H1 (cell line): ENCODE results near the gene RAB11B. TPM values are rescaled to one million over a fixed set of nuclear protein-coding genes. Genes with fewer than 3 reads are reported as not detected.

Source experiments
- CTCF ChIA-PET: fragments of 300-600 bp; sonication (Branson Sonifier 250); formaldehyde crosslinking; loops from one replicate; lab custom pipeline; 2021; ENCODE audit not compliant: partially characterized antibody; lab: Charles Lee
- POLR2A ChIA-PET: fragments of 300-600 bp; sonication (Branson Sonifier 250); formaldehyde crosslinking; loops from one replicate; lab custom pipeline; 2021; ENCODE audit warnings: inconsistent platforms; ENCODE audit not compliant: partially characterized antibody; lab: Charles Lee
- DNase-seq, 2 experiments: peaks; one replicate each; pipeline versions ENCODE4 v3.0.0 to v3.0.0-alpha.2; 2010 to 2022; ENCODE audit warnings: low spot score in 2 of 2, low read depth in 1 of 2, mixed read lengths in 1 of 2
- FAIRE-seq: peaks from 2 replicates; lab custom pipeline; 2011; peaks lifted over from hg19 to GRCh38; lab: Jason Lieb, UNC
- H2AFZ ChIP-seq: 2 replicates; pipeline ENCODE4 v1.8.1; 2012; ENCODE audit warnings: low read length, inconsistent platforms
- H2AK5ac ChIP-seq: 2 replicates; pipeline ENCODE4 v1.6.1; 2013; ENCODE audit warnings: low read depth, low read length
- H2BK120ac ChIP-seq: replicated peaks from 2 replicates; pipeline ENCODE3; 2013; ENCODE audit warnings: low read depth, low read length, inconsistent platforms
- H2BK12ac ChIP-seq: 2 replicates; pipeline ENCODE4 v1.6.1; 2013; ENCODE audit warnings: low read depth, low read length
- H2BK15ac ChIP-seq: 2 replicates; pipeline ENCODE4 v1.6.1; 2013; ENCODE audit warnings: low read length
- H2BK20ac ChIP-seq: 2 replicates; pipeline ENCODE4 v1.6.1; 2013; ENCODE audit warnings: low read length
- H2BK5ac ChIP-seq: 2 replicates; pipeline ENCODE4 v1.6.1; 2013; ENCODE audit warnings: low read depth, low read length
- H3K14ac ChIP-seq: 2 replicates; pipeline ENCODE4 v1.6.1; 2013; ENCODE audit warnings: inconsistent platforms; ENCODE audit not compliant: insufficient read length
- H3K18ac ChIP-seq: 2 replicates; pipeline ENCODE4 v1.6.1; 2013; ENCODE audit warnings: low read length; ENCODE audit errors: extremely low read depth
- H3K23ac ChIP-seq: 2 replicates; pipeline ENCODE4 v1.6.1; 2013; ENCODE audit warnings: inconsistent platforms; ENCODE audit not compliant: insufficient read length
- H3K23me2 ChIP-seq: 2 replicates; pipeline ENCODE4 v1.6.1; 2013; ENCODE audit warnings: low read depth, low read length
- H3K27ac ChIP-seq: 2 replicates; pipeline ENCODE4 v1.6.1; 2011; ENCODE audit warnings: low read depth, low read length, inconsistent platforms
- H3K27me3 ChIP-seq, 4 experiments: replicated peaks in 1 of 4; 1 replicate in 1 of 4; 2 replicates in 3 of 4; pipeline versions ENCODE4 v1.6.1 to v1.8.1; 2011 to 2013; ENCODE audit warnings: low read length in 3 of 4, mild to moderate bottlenecking in 3 of 4, inconsistent platforms in 2 of 4, mixed read lengths in 2 of 4, moderate library complexity in 1 of 4; ENCODE audit not compliant: control insufficient read depth in 3 of 4, insufficient read depth in 3 of 4; ENCODE audit errors: extremely low read depth in 1 of 4
- H3K36me3 ChIP-seq, 4 experiments: 2 replicates each; pipeline versions ENCODE4 v1.6.1 to v1.8.1; 2011 to 2013; ENCODE audit warnings: mild to moderate bottlenecking in 4 of 4, low read length in 3 of 4, moderate library complexity in 2 of 4, control low read depth in 1 of 4, inconsistent platforms in 1 of 4; ENCODE audit not compliant: insufficient read depth in 4 of 4, control insufficient read depth in 2 of 4
- H3K4ac ChIP-seq: replicated peaks from 2 replicates; pipeline ENCODE3; 2013; ENCODE audit warnings: low read length, low read depth, mixed read lengths, inconsistent platforms; ENCODE audit not compliant: insufficient read length
- H3K4me1 ChIP-seq, 4 experiments: replicated peaks in 1 of 4; 1 replicate in 1 of 4; 2 replicates in 3 of 4; pipeline versions ENCODE4 v1.6.1 to v1.8.1; 2011 to 2013; ENCODE audit warnings: low read length in 3 of 4, inconsistent platforms in 2 of 4, mixed read lengths in 1 of 4; ENCODE audit not compliant: insufficient read depth in 4 of 4, control insufficient read depth in 3 of 4
- H3K4me2 ChIP-seq, 2 experiments: 2 replicates each; pipeline versions ENCODE4 v1.6.1 to v1.8.1; 2011 to 2013; ENCODE audit warnings: low read depth in 2 of 2, low read length in 2 of 2, control low read depth in 1 of 2, inconsistent platforms in 1 of 2, mild to moderate bottlenecking in 1 of 2; ENCODE audit not compliant: insufficient read depth in 1 of 2
- H3K4me3 ChIP-seq, 4 experiments: fragments of 200-600, 300-600 bp in 1 of 4; sonication (generic), shearing (Covaris generic), sonication (Bioruptor Twin) in 1 of 4; 2 replicates each; pipeline versions ENCODE4 v1.5.1 to v1.8.1; 2011 to 2016; ENCODE audit warnings: low read length in 4 of 4, low read depth in 3 of 4, control low read depth in 2 of 4, inconsistent platforms in 2 of 4, mild to moderate bottlenecking in 2 of 4, mixed read lengths in 1 of 4, moderate library complexity in 1 of 4; ENCODE audit not compliant: insufficient read depth in 2 of 4; ENCODE audit errors: extremely low read depth in 1 of 4
- H3K56ac ChIP-seq: replicated peaks from 2 replicates; pipeline ENCODE3; 2013; ENCODE audit warnings: low read depth, mild to moderate bottlenecking, mixed read lengths, low read length, inconsistent platforms; ENCODE audit not compliant: insufficient read length
- H3K79me1 ChIP-seq: 2 replicates; pipeline ENCODE4 v1.6.1; 2013; ENCODE audit warnings: low read depth, low read length, control low read depth
- H3K79me2 ChIP-seq, 2 experiments: 2 replicates each; pipeline versions ENCODE4 v1.6.1 to v1.8.1; 2012 to 2013; ENCODE audit warnings: low read length in 2 of 2, mild to moderate bottlenecking in 2 of 2, inconsistent platforms in 1 of 2; ENCODE audit not compliant: insufficient read depth in 2 of 2, control insufficient read depth in 1 of 2
- H3K9ac ChIP-seq, 4 experiments: replicated peaks in 1 of 4; 1 replicate in 1 of 4; 2 replicates in 3 of 4; pipeline versions ENCODE4 v1.6.1 to v1.8.1; 2011 to 2013; ENCODE audit warnings: low read depth in 3 of 4, low read length in 3 of 4, control low read depth in 2 of 4, mild to moderate bottlenecking in 2 of 4, moderate library complexity in 2 of 4, inconsistent platforms in 1 of 4; ENCODE audit errors: extremely low read depth in 1 of 4
- H3K9me3 ChIP-seq, 2 experiments: 2 replicates each; pipeline versions ENCODE4 v1.6.1 to v1.8.1; 2012 to 2013; ENCODE audit warnings: mild to moderate bottlenecking in 2 of 2, moderate library complexity in 2 of 2, control low read depth in 1 of 2, inconsistent platforms in 1 of 2, low read depth in 1 of 2, low read length in 1 of 2, mixed read lengths in 1 of 2; ENCODE audit not compliant: insufficient read depth in 2 of 2
- H4K20me1 ChIP-seq, 2 experiments: replicated peaks in 1 of 2; 2 replicates each; pipeline versions ENCODE3 to v1.8.1; 2011 to 2013; ENCODE audit warnings: inconsistent platforms in 2 of 2, low read length in 2 of 2, mild to moderate bottlenecking in 1 of 2; ENCODE audit not compliant: insufficient read depth in 2 of 2, control insufficient read depth in 1 of 2
- H4K5ac ChIP-seq: 2 replicates; pipeline ENCODE4 v1.6.1; 2013; ENCODE audit warnings: low read length, low read depth, mixed read lengths, inconsistent platforms; ENCODE audit not compliant: insufficient read length
- H4K8ac ChIP-seq: 2 replicates; pipeline ENCODE4 v1.8.0; 2013; ENCODE audit warnings: mild to moderate bottlenecking, moderate library complexity, low read length, inconsistent platforms; ENCODE audit not compliant: insufficient read depth; ENCODE audit errors: extremely low read depth
- H4K91ac ChIP-seq: replicated peaks from 2 replicates; pipeline ENCODE3; 2013; ENCODE audit warnings: low read length, mixed read lengths, inconsistent platforms; ENCODE audit not compliant: insufficient read length
- GABPA ChIP-seq: IDR thresholded peaks from 2 replicates; pipeline ENCODE4 v1.6.1; 2011; ENCODE audit warnings: mild to moderate bottlenecking, low read length, moderate library complexity, borderline replicate concordance; ENCODE audit not compliant: insufficient read depth
- RAD21 ChIP-seq, 2 experiments: IDR thresholded peaks in 1 of 2; conservative IDR thresholded peaks in 1 of 2; 2 replicates each; pipeline ENCODE4 v1.6.1; 2011; ENCODE audit warnings: low read depth in 2 of 2, low read length in 2 of 2, improper control_type of control experiment in 1 of 2, inconsistent platforms in 1 of 2, mild to moderate bottlenecking in 1 of 2, moderate library complexity in 1 of 2
- WGBS, 2 experiments: shearing (Covaris generic) in 1 of 2; methylation state at CpG; one replicate each; pipeline versions ENCODE4 v1.1.6 to v1.1.7; 2013 to 2015; ENCODE audit warnings: low lambda C conversion rate in 2 of 2, mixed read lengths in 2 of 2, inconsistent platforms in 1 of 2, low coverage in 1 of 2, missing lambda C conversion rate in 1 of 2; ENCODE audit not compliant: insufficient replicate concordance in 2 of 2, insufficient coverage in 1 of 2, insufficient read length in 1 of 2; ENCODE audit errors: extremely low coverage in 1 of 2, missing lambda C conversion rate in 1 of 2; 5-methylcytosine and 5-hydroxymethylcytosine counted together
- polyA plus RNA-seq, 7 experiments: library from polyadenylated mRNA; depleted of rRNA in 3 of 7; stranded (reverse) in 5 of 7; unstranded in 2 of 7; fragments of >200 nt in 5 of 7; fragments of 200-250 nt in 2 of 7; gene quantifications; 1 replicate in 5 of 7; 2 replicates in 1 of 7; 4 replicates in 1 of 7; pipeline versions ENCODE4 v1.2.1 to v1.2.3, GENCODE V29; 2011 to 2013; ENCODE audit warnings: missing spikeins in 2 of 7, mixed read lengths in 2 of 7
- total RNA-seq: library from RNA; stranded (reverse); fragmentation: NEBNext Ultra II Directional; extraction: Animal tissue kit (Norgen Biotek cat#: 25700); gene quantifications from 2 replicates; pipeline ENCODE4 v1.2.1, GENCODE V29; 2021

The RAB11B gene
- total and polyA plus RNA-seq, 2 of the 8 experiments (the other 6 are each of a cell fraction or from before 2014, with no cell fraction given), result 50.2 to 85.8 TPM

DNA sequence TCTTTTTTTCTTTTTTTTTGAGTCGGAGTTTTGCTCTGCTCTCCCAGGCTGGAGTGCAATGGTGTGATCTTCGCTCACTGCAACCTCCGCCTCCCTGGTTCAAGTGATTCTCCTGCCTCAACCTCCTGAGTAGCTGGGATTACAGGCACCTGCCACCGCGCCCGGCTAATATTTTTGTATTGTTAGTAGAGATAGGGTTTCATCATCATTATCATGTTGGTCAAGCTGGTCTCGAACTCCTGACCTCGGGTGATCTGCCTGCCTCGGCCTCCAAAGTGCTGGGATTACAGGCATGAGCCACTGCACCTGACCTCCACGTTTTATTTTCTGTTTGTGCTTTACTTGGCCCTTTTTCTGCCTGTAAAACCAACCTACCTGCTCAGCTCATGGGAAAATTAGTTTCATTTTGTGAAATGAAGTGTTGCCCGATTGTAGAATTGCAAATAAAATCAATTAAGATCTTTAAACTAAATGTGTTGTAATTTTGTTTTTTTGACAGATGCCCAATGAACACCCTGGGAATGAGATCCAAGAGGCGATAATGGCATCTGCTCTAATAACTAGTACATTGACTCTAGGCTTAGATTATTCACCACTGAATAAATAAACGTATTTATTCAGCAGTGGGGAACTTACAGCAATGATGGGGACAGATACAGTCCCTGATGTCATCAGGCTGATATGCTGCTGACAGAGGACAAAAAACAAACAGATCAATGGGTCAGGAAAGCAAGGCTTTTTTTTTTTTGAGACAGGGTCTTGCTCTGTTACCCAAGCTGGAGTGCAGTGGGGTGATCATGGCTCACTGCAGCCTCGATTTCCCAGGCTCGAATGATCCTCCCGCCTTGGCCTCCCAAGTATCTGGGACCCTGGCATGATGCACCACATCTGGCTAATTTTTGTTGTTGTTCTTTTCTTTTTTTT is 2.2 kb upstream of the RAB11B start:
- Histone ChIP-seq H3K4ac (no peak overlapping the region), H3K4me2 (no peak overlapping the region), H4K20me1 (peaks cover 4 to 6% of the 10 kb centered on the region in 2 experiments), H4K91ac (no peak overlapping the region), H2BK20ac (no peak overlapping the region), H2AK5ac (no peak overlapping the region), H3K56ac (no peak overlapping the region), H4K8ac (no peak overlapping the region), H3K9me3 (peaks cover 0 to 5% of the 10 kb centered on the region in 2 experiments; a peak in 1 of 4 replicates), H3K36me3 (no peaks in the 10 kb centered on the region), H3K18ac (no peak overlapping the region), H3K4me3 (no peak overlapping the region), H3K79me2 (peaks cover 7 to 21% of the 10 kb centered on the region in 2 experiments), H2BK12ac (no peak overlapping the region), H3K79me1 (peaks cover 12% of the 10 kb centered on the region), H3K14ac (no peak overlapping the region), H3K4me1 (peaks cover 0 to 10% (median 4%) of the 10 kb centered on the region in 4 experiments; a peak in 6 of 7 replicates), H3K9ac (no peak overlapping the region), H3K23ac (no peak overlapping the region), H3K27me3 (no peaks in the 10 kb centered on the region), H4K5ac (no peak overlapping the region), H3K27ac (no peak overlapping the region), H2BK120ac (no peak overlapping the region), H2AFZ (no peak overlapping the region), H2BK5ac (no peak overlapping the region), H3K23me2 (no peaks in the 10 kb centered on the region), H2BK15ac (no peak overlapping the region)
- POLR2A ChIA-PET, result interaction anchor here (0.6 to 1.8 kb wide), 8 partner anchors 12 to 72 kb away, joined by 3 to 4 read pairs (median 3); no protein-coding TSS in a partner anchor
- TF ChIP-seq RAD21 (IDR thresholded peaks at IDR 0.05 in 1 of 2, conservative IDR thresholded peaks at IDR 0.05 in 1 of 2; ENCODE audit: low read depth in 2 of 2, low read length in 2 of 2) (no peak), GABPA (no peak)
- 95% methylated on average over 16 of the region's 16 CpGs; no CpG with 5 or more reads in 1 of the 2 experiments for WGBS, 2 experiments
- CTCF ChIA-PET, result interaction anchor here (0.6 to 1.5 kb wide), 10 partner anchors 20 to 208 kb away, joined by 3 to 7 read pairs (median 4); partner anchors contain the start of gene MARCHF2
- FAIRE-seq, result no peak
- no peak for DNase-seq
